Measurements from ENCODE around the gene SYNPO2L.

SYNPO2L gene

DNA sequence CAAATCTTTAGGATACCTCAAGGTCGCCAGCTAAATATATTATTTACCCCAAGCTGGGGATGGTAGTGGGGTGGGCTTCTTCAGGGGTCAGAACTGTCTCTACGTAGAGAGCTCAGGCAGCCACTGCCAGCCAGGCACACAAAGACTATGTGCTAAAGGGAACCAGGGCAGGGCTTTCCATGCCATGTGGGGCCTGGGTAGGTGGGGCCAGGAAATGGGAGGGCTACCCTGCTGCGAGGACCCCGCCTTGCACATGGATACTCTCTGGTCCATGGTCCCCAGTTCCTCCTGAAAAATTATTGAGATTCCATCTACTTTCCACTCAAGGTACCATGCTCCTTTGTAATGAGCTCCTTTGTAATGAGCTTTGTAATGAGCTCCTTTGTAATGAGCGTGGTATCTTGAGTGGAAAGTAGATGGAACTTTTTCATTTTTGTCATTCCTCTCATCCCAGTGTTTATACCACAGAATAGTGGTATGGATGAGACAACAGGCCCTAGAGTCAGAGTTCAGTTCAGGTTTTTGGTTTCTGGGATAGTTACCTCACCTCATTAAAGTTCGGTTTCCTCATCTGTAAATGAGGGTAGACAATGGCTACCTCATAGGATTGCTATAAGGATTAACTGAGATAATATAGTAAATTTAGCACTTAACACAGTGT lies 5.8 kb downstream of the SYNPO2L start:
- no peak for DNase-seq (ENCODE audit: low read depth)

DNA sequence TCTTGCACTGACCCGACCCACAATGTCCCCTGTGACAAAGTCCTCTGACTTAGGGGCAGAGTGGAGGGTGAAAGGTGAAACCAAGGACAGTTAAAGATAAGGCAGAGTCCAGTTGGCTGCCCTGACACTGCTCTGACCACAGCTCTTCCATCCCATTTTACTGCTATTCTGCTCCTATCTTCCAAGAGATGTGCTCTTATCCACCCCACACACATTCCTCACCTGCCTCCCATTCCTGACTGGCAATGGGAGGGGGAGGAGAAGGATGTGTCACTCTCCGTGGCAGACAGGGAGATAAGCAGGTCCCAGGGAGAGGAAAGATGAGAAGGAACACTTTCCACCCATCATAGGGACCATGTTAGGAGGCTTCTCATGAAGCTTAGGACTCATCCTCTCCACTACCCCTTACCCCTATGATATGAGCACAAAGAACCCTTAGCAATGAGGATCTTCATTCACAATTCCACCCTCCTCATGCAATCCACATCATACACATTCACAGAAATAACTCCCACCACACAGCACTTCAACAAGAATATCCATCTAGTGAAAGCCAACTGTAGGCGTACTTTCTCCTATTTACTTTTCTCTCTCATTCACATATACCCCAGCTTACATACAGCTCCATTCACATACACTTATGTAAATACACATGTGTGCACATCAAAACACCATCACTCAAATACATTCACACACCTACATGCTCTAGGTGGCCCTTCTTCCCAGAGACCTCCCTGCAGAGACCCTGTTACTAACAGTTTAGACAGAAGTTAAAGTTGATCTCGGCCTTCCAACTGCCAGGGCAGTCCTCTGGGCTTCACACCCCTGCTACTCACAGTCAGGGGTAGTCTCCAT lies 6.6 kb downstream of the SYNPO2L start:
- no peak for DNase-seq (ENCODE audit: low read depth)

DNA sequence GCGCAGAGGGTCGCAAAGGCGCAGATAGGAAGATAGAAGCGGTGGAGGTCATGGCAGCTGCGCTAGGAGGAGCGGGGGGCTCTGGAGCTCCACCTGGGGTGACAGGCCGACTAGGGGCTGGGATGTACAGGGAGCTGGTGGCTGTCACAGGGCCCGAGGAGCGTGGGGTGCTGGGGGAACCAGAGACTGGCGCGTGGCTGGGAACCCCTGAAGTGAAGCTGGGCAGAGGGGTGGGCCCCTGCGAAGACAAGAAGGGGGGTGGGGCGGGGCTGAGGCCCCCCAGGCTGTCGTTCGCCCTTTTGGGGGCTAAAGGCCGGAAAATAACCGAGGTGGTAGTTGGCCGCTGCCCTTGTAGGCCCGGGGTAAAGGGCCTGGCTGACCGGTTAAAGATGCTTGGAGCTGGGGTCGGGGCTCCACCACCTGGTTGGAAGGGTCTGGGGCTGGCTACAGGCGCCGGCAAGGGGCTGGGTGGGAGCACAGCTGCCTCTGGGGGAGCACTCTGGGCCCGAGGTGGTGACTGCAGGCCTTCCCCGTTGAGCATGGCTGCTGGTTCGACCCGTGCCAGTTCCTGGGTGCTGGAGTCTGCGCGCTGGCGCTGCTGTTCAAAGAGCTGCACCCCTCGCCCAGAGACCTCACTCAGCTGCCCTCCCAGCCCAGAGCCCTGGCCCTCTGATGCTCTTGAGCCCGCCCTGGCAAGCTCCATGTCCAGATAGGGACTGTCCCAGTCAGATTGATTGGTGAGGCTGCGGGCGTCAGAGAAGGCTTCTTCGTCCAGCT lies 7.8 kb downstream of the SYNPO2L start:
- DNase-seq (ENCODE audit: low read depth), result no peak

- DNase-seq (ENCODE audit: low read depth), result no peak
Measured at GRCh38 chr10:73647211-73647874, 8.5 kb downstream of the SYNPO2L start.

GRCh38 chr10:73646598-73647041 lies 9.2 kb downstream of the SYNPO2L start:
- no peak for DNase-seq (ENCODE audit: low read depth)

- no peak for DNase-seq (ENCODE audit: low read depth)
Measured at GRCh38 chr10:73645251-73645650, 10.6 kb downstream of the SYNPO2L start.

- no peak for DNase-seq (ENCODE audit: low read depth)
Measured at GRCh38 chr10:73644767-73645166, 11.1 kb downstream of the SYNPO2L start.

DNA sequence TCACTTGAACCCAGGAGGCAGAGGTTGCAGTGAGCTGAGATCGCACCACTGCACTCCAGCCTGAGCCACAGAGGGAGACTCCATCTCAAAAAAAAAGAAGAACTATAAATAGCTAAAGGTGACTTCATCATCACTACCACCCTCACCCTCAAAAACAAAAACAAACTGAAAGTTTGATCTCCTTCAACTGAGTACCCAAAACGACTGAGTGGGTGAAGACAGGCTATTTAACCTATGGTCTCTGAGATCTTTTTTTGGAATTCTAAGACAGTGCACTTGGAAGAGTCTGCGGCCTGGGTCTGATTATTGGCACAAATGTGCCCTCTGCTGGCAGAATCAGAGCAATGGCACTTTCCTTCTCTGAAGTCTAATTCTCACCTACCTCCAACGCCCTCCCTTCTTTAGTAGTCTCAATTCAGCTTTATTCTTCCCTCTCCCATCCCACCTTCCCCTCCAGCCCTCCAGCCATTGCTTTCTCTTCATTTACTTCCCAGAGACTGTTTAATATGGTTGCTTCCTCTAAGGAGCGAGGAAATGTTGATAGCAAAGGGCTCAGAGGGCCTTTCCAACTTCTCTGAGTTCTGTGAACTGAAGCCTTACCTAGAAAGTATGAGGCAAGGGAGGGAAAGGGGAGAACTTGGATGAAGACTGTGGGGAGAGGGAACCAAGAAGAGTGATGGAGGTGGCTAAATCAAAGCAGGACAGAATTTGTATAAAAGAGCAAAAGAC lies 11.7 kb downstream of the SYNPO2L start:
- no peak for DNase-seq (ENCODE audit: low read depth)

DNA sequence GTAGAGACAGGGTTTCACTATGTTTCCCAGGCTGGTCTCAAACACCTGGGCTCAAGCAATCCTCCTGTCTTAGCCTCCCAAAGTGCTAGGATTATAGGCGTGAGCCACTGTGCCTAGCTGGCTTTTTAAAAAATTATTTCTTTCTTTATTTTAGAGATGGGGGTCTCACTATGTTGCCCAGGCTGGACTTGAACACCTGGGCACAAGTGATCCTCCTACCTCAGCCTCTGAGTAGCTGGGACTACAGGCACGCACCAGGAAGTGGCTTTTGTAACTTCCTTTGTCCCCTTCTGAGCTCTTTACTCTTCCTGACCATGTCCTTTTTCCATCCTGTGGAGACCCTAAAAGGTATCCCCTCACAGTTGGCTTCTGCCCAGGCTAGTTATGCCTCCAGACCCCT lies 12.5 kb downstream of the SYNPO2L start:
- DNase-seq (ENCODE audit: low read depth), result no peak

- DNase-seq (ENCODE audit: low read depth), result no peak
Measured at GRCh38 chr10:73641328-73642060, 14.3 kb downstream of the SYNPO2L start, which contains the start of gene MYOZ1. TSS of gene MYOZ1 (minus strand) at chr10:73641474. CDS start at chr10:73640017, 1,457 bp downstream.

DNA sequence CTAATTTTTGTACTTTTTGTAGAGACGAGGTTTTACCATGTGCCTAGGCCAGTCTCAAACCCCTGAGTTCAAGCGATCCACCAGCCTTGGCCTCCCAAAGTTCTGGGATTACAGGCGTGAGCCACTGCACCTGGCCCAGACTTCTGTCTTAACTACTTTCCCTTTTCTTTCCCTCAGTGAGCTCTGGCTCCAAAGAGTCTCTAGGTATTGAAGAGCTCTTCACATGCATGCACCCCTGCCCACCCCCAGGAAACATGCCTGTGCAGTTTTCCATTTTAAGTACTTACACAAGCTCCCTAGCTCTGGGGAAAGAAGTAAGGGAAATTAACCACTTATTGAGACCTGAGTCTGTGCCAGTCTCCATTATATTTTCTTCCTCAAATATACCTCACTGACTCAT lies 16.5 kb downstream of the SYNPO2L start:
- DNase-seq (ENCODE audit: low read depth), result no peak

DNA sequence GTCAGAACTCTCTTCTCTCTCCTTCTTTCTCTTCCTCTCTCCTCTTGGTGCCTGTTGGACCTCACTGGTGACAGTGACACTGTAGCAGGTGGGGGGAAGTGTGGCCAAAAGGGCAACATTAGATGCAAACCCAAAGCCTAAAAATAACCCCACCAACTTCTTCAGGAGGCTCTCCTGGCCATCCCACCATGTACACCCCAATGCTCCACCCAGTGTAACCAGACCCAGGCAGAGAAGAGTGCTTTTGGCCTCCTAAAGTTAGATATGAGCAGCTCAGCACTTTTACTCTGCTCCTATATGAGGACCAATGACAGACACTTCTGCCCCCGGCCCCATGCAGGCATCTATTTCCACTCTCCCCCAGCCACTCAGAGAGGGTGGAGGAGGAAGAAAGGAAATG lies 20.0 kb downstream of the SYNPO2L start:
- DNase-seq (ENCODE audit: low read depth), result no peak

DNA sequence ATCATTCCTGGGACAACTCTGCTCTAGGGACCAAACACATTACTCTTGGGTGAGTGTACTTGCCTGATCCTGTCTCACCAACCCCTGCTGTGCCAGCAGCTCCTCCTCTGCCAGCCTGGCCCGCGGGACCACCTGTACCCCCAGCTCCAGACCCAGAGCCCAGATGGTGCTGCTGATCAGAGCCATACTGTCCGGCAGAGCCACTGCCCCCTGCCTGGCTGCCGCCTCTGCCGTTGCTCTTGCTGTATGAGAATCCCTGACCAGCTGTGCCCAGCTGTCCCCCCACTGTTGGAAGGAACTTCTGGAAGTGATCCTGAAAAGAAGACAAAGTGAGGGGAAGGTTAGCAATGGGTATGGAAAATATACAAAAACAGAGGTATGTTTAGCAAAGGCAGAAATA lies 21.4 kb downstream of the SYNPO2L start:
- no peak for DNase-seq (ENCODE audit: low read depth)

DNA sequence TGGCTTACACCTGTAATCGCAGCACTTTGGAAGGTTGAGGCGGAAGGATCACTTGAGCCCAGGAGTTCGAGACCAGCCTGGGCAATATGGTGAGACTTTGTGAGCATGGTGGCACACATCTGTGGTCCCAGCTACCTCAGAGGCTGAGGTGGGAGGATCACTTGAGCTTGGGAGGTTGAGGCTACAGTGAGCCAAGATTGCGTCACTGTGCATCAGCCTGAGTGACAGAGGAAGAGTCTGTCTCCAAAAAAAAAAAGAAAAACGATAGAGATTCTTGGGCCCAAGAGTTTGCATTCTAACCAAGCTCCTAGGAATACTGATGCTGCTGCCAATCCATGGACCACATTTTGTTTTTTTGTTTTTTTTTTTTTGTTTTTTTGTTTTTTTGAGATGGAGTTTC lies 26.7 kb downstream of the SYNPO2L start:
- no peak for DNase-seq (ENCODE audit: low read depth)

DNA sequence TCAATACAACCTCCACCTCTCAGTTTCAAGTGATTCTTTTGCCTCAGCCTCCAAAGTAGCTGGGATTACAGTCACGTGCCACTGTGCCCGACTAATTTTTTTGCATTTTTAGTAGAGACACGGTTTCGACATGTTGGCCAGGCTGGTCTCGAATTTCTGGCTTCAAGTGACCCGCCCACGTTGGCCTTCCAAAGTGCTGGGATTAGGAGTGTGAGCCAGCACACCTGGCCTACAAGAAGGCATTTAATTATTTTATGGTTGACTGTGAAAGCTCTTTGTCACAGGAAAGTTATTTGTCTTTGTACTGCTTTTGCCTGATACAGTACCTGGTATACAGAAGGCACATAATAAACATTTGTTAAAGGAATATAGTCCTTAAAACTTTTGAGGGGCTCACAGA lies 27.4 kb downstream of the SYNPO2L start:
- no peak for DNase-seq (ENCODE audit: low read depth)

DNA sequence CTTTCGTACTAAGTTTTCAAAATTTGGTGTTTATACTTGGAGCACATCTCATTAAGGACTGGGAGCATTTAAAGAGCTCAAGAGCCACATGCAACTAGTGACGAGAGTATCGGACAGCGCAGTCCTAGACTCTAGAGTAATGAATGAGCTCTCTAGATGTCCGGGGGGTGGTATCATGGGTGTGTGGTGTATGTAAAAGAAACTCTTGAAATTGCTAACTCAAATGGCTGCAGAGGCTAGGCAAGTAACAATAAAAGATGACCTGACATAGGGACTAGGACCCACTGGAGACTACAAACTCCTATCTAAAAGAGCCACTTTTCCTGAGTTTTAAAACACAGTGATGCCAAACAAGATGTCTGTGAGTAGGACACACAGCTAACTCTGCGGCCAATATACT lies 28.5 kb downstream of the SYNPO2L start:
- no peak for DNase-seq (ENCODE audit: low read depth)

- DNase-seq (ENCODE audit: low read depth), result peak; percentile 95
Measured at GRCh38 chr10:73625884-73626752, 29.7 kb downstream of the SYNPO2L start.

GRCh38 chr10:73625004-73625883 lies 30.6 kb downstream of the SYNPO2L start:
- DNase-seq (ENCODE audit: low read depth), result no peak

GRCh38 chr10:73623056-73623455 lies 32.8 kb downstream of the SYNPO2L start:
- DNase-seq (ENCODE audit: low read depth), result no peak
